GM18502 (cell line): Measurements from ENCODE around the gene STK32A.
"Not testable (repeated sequence)": the region's sequence is repeated elsewhere in the genome, so short reads cannot be mapped to it uniquely, and the experiment has no call there.

ENCODE experiments used
- ATAC-seq: cut with Tn5 transposase; IDR thresholded peaks from one replicate; pipeline ENCODE4 v1.9.1; 2021; ENCODE audit warnings: mild to moderate bottlenecking; ENCODE audit not compliant: unreplicated experiment, poor library complexity

STK32A gene

GRCh38 chr5:147339313-147339712 lies 104.5 kb downstream of the STK32A start:
- no peak for ATAC-seq

- ATAC-seq, result no peak
Measured at GRCh38 chr5:147340941-147341340, 106.1 kb downstream of the STK32A start.

DNA sequence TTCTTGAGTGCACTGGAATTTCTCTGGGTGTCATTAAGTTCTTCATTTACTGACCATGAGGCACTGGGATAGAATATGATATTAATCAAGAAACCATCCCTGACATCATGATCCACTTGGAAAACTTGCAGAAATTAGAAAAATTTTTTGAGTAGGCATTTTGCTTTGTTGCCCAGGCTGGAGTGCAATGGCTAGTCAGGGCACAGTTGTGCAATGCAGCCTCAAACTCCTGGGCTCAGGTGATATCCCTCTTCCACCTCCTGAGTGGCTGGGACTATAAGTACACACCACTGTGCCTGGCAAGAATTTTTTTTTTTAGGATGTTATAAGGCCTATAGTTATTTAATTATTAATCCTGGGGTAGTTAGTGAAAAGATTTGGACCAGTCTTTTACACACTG lies 106.5 kb downstream of the STK32A start:
- no peak for ATAC-seq

GRCh38 chr5:147344861-147345260 lies 110.0 kb downstream of the STK32A start:
- no peak for ATAC-seq

GRCh38 chr5:147346006-147346561 lies 111.3 kb downstream of the STK32A start:
- no peak for ATAC-seq

- ATAC-seq, result no peak
Measured at GRCh38 chr5:147348046-147348445, 113.2 kb downstream of the STK32A start.

- ATAC-seq, result no peak
Measured at GRCh38 chr5:147348451-147348850, 113.6 kb downstream of the STK32A start.

DNA sequence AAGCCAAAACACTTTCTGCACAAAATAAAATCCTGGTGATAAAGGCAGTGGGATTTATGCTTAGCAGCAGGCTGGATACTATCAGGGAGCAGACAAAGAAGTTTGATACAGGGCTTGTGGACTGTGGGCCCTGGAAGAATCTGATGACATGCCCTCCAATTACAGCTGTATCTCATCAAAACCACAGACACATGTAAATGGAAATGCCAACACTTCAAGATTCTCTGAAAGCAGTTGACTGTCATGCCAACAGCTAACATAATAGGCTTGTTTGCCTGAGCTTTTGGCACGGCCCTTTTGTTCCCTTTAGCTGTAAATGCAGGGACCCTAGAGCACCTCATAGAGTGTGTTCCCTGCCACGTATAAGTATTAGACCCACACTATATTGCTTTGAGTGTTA lies 114.4 kb downstream of the STK32A start:
- no peak for ATAC-seq

- ATAC-seq, result no peak
Measured at GRCh38 chr5:147359101-147359500, 124.3 kb downstream of the STK32A start.

DNA sequence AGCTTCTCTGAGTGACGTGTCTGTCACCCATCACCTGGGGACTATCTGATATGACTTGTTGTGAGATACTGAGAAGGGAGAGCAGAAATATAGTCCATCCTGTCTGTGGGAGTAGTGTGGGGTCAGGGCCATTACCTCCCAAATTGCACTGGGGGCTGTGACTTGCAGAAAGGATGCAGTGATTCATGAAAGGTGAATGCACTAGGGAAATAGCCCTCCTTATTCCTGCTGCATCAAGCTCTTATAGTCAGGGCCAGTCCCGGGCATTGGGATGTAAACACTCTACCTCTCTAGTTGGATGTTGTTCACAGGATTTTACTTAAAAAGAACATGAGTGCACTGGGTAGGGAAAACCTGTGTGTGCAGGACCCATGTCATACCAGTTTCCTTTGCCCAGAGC lies 124.8 kb downstream of the STK32A start:
- no peak for ATAC-seq

DNA sequence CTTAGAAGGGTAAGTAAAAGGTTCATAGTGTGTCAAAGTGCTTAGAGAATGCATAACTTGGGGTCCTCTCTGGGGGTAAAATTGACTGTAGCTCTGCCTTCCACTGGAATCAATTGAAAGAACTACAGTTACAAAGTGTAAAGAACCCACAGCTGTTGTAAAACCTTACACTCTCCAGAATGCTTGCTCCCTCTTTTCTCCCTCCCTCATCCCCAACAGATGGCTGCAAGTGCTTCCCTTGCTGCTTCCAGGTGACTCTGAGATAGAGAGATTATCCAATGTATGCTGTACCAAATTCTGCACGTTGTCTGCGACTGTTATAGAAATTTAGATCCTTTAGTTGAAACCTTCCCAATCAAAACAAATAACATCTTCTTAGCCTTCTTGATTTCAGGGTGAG lies 126.0 kb downstream of the STK32A start:
- ATAC-seq, result no peak

- no peak for ATAC-seq
Measured at GRCh38 chr5:147361441-147362175, 126.8 kb downstream of the STK32A start.

GRCh38 chr5:147367381-147367780 lies 132.6 kb downstream of the STK32A start:
- not testable (repeated sequence) for ATAC-seq

- no peak for ATAC-seq
Measured at GRCh38 chr5:147369742-147370374, 135.0 kb downstream of the STK32A start.

- no peak for ATAC-seq
Measured at GRCh38 chr5:147371290-147371689, 136.5 kb downstream of the STK32A start.

DNA sequence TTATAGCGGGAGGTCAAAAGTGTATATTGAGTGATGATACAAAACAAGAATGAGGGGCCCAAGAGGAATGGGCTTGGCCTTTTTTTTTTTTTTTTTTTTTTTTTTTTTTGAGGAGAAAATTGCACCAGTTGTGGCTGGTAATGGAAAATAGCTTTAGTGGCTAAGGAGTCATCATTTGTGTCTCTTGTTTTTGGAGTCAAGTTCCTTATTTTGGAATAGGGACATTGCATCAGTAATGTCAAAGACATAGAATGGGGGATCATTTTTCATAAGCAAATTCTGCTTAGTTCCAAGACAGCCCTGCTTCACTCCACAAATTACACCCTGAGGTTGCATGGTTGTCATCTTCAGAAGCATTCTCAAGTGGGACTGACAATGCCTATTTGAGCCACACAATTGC lies 137.4 kb downstream of the STK32A start:
- no peak for ATAC-seq

DNA sequence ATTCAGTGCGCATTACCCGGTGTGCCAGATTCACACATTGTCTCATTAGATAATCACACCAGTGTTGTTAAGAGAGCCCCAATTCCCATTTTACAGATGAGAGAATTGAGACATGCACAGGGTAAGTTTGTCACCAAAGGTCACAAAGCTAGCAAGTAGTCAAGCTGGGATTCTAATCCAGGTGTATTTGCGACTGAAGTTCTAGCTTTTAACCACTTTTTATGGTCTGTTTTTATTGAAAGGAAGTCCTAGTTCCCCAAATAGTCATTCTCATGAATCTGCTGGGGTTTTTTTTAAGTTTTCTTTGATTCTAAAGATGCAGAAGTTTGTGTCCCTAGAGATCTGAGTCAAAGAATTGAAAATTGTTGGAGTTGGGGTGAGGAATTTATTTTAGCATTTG lies 138.5 kb downstream of the STK32A start:
- peak; percentile 52 for ATAC-seq

DNA sequence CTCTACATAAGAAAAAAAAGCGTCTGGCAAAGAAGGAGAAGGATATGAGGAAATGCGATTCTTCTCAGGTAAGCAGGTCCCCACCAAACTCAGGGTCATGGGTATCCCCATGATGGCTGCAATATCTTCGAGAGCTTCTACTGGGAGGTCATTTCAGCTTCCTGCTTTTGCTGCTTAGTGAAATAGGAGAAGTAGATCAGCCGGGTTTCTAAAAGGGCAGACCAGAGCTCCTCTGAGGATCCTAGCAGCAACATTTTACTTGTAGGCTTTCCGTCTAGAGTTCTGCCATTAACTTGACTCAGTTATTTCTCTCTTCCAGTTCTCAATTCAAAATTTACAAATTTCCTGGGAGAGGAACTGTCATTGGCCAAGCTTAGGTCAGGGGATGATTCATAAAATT lies 140.3 kb downstream of the STK32A start:
- no peak for ATAC-seq

DNA sequence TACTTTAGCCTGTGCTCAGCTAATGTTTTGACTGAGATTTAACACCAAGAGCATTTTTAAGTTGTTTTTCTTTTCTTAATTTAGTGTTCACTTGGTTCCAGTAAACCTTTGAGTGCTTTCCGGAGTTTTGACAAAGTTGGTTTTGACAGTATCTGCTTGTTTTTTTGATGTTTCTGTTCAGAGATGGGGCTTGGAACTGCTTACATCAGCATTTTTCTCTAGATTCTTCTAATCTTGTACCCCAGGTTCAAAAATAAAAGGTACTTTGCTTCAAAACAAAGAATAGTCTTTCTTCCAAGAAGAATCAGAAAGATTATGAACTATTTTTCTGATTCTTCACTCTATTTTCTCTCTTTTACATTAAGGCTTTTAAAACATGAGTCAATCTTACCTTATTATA lies 142.9 kb downstream of the STK32A start:
- no peak for ATAC-seq

DNA sequence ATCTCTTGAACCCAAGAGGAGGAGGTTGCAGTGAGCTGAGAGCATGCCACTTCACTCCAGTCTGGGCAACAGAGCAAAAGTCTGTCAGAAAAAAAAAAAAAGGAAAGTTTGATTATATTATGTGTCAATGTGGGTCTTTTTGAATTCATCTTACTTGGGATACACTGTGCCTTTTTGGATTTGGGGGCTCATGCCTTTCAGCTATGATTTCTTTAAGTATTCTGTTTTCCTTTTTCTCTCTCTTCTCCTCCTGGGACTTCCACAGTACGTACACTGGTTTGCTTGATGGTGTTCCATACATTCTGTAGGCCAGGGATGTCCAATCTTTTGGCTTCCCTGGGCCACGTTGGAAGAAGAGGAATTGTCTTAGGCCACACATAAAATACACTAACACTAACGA lies 146.7 kb downstream of the STK32A start:
- no peak for ATAC-seq

DNA sequence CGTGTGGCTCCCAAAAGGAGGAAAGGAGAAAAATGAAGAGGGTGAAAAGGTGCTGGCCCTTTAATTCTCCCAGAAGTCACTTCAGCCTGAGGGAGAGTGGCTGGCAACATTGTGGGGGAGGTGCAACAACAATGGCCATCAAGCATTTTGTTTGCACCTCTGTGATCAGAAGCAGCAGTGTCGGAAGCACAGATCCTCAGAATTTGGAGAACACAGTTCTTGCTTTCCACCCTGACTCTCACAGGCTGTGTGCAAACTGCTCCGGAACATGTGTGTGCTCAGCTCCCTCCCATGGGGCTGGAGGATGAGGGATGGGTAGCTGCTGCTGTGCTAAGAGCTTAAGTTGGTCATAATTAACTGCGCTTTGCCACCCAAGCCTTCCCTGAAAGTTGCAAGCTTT lies 147.9 kb downstream of the STK32A start:
- no peak for ATAC-seq
